ENCODE measurements around the gene ELOVL4. TPM values are rescaled to one million over a fixed set of nuclear protein-coding genes. Genes with fewer than 3 reads are reported as not detected.

Gene ELOVL4
- total RNA-seq, 2 donors from 2014 or later, result 2.4 to 3.2 TPM

DNA sequence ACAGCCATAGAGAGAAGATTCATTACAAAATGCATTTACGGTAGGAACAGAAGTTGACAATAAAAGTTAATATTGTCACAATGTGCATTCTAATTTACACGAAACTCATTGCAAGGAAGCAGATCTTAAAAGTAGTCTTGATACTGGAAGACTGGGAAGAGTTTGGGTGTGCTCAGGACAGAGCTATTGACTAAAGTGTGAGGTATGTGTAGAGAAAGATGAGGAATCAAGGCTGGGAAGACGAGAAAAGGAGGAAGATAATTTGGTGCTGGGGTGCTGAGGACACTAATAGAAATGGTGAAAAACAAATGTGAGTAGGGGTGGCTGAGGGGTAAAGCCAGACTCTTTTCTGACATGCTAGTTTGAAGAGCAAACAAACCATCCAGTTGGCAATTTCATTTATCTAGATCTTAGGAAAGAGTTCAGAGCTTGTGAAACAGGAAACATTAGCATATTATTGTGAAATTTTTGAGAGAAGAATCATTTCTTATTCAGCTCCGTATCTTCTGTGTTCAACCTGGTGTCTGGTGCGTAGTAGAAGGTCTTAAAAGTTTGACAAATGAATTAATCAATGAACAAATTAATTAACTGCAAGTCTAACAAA, 72.7 kb downstream of the ELOVL4 start:
- Histone ChIP-seq H3K36me3 (no peaks in the 10 kb centered on the region), H3K9me3 (no peaks in the 10 kb centered on the region), H3K4me3 (no peak overlapping the region), H3K4me1 (ENCODE audit: control insufficient read depth in 1 of 2, low read depth in 2 of 2) (peaks cover 0 to 4% of the 10 kb centered on the region in 2 donors), H3K27me3 (replicated peaks; ENCODE audit: insufficient read depth) (no peaks in the 10 kb centered on the region), H3K27ac (no peak overlapping the region)
- DNase-seq (ENCODE audit: low spot score), result no peak
- ATAC-seq (ENCODE audit: insufficient number of reproducible peaks, low FRiP score, low read depth), result no peak
- TF ChIP-seq, protein P1, sequence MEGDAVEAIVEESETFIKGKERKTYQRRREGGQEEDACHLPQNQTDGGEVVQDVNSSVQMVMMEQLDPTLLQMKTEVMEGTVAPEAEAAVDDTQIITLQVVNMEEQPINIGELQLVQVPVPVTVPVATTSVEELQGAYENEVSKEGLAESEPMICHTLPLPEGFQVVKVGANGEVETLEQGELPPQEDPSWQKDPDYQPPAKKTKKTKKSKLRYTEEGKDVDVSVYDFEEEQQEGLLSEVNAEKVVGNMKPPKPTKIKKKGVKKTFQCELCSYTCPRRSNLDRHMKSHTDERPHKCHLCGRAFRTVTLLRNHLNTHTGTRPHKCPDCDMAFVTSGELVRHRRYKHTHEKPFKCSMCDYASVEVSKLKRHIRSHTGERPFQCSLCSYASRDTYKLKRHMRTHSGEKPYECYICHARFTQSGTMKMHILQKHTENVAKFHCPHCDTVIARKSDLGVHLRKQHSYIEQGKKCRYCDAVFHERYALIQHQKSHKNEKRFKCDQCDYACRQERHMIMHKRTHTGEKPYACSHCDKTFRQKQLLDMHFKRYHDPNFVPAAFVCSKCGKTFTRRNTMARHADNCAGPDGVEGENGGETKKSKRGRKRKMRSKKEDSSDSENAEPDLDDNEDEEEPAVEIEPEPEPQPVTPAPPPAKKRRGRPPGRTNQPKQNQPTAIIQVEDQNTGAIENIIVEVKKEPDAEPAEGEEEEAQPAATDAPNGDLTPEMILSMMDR (IDR thresholded peaks at IDR 0.05), result no peak

DNA sequence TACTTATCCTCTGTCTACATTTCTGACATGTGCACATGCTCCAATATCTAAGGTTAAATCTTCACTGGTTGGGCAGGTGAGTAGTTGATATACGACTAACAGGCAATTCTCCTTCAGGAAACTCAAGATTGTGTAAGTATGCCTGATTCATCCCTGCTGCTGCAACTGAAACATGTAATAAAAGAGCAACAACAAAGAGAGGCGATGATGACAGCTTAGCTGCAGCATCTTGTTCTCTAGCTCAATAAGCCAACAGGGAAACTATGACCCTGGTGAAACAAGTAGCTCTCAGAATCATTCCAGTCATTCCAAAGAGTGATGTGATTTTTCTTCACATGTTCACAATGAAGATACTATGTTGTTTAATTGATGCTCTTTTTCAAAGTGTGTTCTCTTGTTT, 74.4 kb downstream of the ELOVL4 start:
- H3K27ac ChIP-seq, result no peak overlapping the region
- ATAC-seq (ENCODE audit: insufficient number of reproducible peaks, low FRiP score, low read depth), result no peak
- H3K27me3 ChIP-seq (replicated peaks; ENCODE audit: insufficient read depth), result no peaks in the 10 kb centered on the region
- no peak overlapping the region for H3K4me3 ChIP-seq
- H3K9me3 ChIP-seq, result no peaks in the 10 kb centered on the region
- DNase-seq (ENCODE audit: low spot score), result no peak
- TF ChIP-seq, protein P1 (IDR thresholded peaks at IDR 0.05), result no peak
- H3K4me1 ChIP-seq (ENCODE audit: control insufficient read depth in 1 of 2, low read depth in 2 of 2), result peaks cover 0 to 4% of the 10 kb centered on the region in 2 donors
- H3K36me3 ChIP-seq, result no peaks in the 10 kb centered on the region

DNA sequence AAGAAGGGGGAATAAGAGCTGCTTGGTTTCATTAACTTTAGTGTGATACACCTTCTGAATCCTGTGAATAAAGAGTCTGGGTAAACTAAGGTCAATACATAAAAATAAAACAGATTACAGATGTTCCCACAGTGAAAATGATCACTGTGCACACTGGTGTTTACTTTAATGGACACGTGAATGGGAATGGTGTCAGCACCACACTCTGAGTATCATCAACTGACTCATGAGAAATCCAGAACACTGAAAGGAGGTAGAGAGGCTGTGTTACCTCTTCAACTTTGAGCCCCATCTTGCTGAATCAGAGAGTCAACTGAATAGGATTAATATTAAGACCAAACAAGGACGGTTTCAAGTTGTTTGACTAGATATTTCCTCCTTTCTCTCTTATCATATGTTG, 75.0 kb downstream of the ELOVL4 start:
- peaks cover 0 to 4% of the 10 kb centered on the region in 2 donors for H3K4me1 ChIP-seq (ENCODE audit: control insufficient read depth in 1 of 2, low read depth in 2 of 2)
- H3K4me3 ChIP-seq, result no peak overlapping the region
- DNase-seq (ENCODE audit: low spot score) (no peak), ATAC-seq (ENCODE audit: insufficient number of reproducible peaks, low FRiP score, low read depth) (no peak)
- H3K27ac ChIP-seq, result no peak overlapping the region
- no peaks in the 10 kb centered on the region for H3K36me3 ChIP-seq
- no peaks in the 10 kb centered on the region for H3K27me3 ChIP-seq (replicated peaks; ENCODE audit: insufficient read depth)
- H3K9me3 ChIP-seq, result no peaks in the 10 kb centered on the region
- TF ChIP-seq, protein P1 (IDR thresholded peaks at IDR 0.05), result no peak

DNA sequence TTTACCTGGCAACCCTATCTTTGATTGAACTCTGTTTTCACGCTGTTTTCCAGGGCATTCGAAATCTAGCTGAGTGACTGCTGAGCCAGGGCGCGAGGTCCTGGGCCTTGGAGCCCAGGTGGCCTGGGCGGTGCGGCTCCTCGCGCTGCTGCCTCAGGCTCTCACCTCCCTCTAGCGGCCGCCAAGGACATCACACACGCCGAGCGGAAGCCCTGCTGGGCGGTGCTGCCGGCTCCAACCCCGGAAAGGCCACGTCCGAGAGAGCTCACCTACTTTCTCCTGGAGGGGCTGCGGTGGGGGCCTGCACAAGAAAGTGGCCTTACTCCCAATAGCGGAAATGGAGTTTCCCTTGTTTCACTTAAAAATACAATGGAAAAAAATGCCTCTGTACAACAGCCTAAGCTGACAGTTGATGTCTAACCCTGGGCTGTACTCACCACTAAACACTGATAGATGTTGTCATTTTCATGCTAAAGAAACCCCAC, 77.7 kb downstream of the ELOVL4 start:
- no peaks in the 10 kb centered on the region for H3K9me3 ChIP-seq
- peaks cover 0 to 4% of the 10 kb centered on the region in 2 donors for H3K4me1 ChIP-seq (ENCODE audit: control insufficient read depth in 1 of 2, low read depth in 2 of 2)
- peak overlapping the region; percentile 55 for H3K4me3 ChIP-seq
- no peak for ATAC-seq (ENCODE audit: insufficient number of reproducible peaks, low FRiP score, low read depth)
- TF ChIP-seq, protein P1 (IDR thresholded peaks at IDR 0.05), result peak; percentile 89
- no peaks in the 10 kb centered on the region for H3K27me3 ChIP-seq (replicated peaks; ENCODE audit: insufficient read depth)
- H3K27ac ChIP-seq, result no peak overlapping the region
- peak; percentile 5 for DNase-seq (ENCODE audit: low spot score)
- H3K36me3 ChIP-seq, result no peaks in the 10 kb centered on the region

DNA sequence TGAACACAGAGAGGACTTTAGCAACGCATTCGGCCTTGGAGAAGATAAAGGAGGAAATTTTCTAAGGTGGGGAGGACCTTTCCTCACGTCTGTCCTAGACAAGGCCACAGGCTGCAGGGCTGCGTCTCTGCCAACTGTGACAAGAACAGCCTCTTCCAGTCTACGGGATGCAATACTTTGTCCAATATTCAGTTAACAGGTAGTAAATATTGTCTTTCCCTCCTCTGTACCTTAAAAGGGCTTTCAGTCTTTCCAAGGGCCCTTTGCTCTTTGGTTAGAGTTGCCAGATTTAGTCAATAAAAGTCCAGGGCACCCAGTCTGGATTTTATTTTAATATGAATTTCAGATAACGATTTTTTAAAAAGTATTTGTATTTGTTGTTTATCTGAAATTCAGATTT, 78.2 kb downstream of the ELOVL4 start:
- no peak for DNase-seq (ENCODE audit: low spot score)
- Histone ChIP-seq H3K4me1 (ENCODE audit: control insufficient read depth in 1 of 2, low read depth in 2 of 2) (peaks cover 0 to 4% of the 10 kb centered on the region in 2 donors), H3K27me3 (replicated peaks; ENCODE audit: insufficient read depth) (no peaks in the 10 kb centered on the region)

More for the DNA sequence above, 78.2 kb downstream of the ELOVL4 start:
- H3K4me3 ChIP-seq, result peak overlapping the region; percentile 55
- no peak overlapping the region for H3K27ac ChIP-seq
- no peaks in the 10 kb centered on the region for H3K36me3 ChIP-seq
- ATAC-seq (ENCODE audit: insufficient number of reproducible peaks, low FRiP score, low read depth), result no peak
- H3K9me3 ChIP-seq, result no peaks in the 10 kb centered on the region
- TF ChIP-seq, protein P1 (IDR thresholded peaks at IDR 0.05), result no peak

Measured in thoracic aorta (tissue), 2 donors.